Loucy (cell line): ENCODE measurements around the gene LEMD1.

ENCODE experiments used
- EZH2phosphoT487 ChIP-seq: fragments of 200-600 bp; IDR thresholded peaks from 2 replicates; pipeline ENCODE4 v1.6.1; 2018; ENCODE audit warnings: antibody characterized with exemption, mild to moderate bottlenecking, moderate library complexity, borderline replicate concordance
- TF ChIP-seq, protein P1 (sequence below): fragments of 200-600 bp; sonication (generic); conservative IDR thresholded peaks from 2 replicates; pipeline ENCODE4 v1.5.1; 2014; ENCODE audit warnings: mild to moderate bottlenecking, antibody characterized with exemption, low read length

DNA sequence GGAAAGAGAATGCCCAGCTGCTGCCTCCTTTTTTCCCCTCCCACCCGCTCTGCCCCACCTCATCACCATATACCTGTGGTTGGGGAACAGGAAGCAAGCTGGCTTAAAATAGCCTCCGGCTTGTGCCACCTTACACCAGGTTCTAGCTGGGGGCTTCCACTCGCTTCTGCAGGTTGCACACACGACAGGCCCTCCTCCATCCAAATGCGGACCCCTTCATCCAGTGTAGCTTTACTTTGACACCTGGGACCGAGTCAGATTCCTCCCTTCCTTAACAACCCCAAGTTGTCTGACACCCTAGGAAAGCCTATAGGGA is 19.4 kb upstream of the LEMD1 start:
- TF ChIP-seq, protein P1, sequence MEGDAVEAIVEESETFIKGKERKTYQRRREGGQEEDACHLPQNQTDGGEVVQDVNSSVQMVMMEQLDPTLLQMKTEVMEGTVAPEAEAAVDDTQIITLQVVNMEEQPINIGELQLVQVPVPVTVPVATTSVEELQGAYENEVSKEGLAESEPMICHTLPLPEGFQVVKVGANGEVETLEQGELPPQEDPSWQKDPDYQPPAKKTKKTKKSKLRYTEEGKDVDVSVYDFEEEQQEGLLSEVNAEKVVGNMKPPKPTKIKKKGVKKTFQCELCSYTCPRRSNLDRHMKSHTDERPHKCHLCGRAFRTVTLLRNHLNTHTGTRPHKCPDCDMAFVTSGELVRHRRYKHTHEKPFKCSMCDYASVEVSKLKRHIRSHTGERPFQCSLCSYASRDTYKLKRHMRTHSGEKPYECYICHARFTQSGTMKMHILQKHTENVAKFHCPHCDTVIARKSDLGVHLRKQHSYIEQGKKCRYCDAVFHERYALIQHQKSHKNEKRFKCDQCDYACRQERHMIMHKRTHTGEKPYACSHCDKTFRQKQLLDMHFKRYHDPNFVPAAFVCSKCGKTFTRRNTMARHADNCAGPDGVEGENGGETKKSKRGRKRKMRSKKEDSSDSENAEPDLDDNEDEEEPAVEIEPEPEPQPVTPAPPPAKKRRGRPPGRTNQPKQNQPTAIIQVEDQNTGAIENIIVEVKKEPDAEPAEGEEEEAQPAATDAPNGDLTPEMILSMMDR, result no peak
- TF ChIP-seq EZH2phosphoT487, result no peak
